ENCODE measurements around the gene SNX25.

GRCh38 chr4:185304541-185304940 is 95.1 kb downstream of the SNX25 start:
- TF ChIP-seq RARB (CRISPR knock-in tag; IDR thresholded peaks at IDR 0.05), result no peak
- TF ChIP-seq CSDC2 (CRISPR knock-in tag; IDR thresholded peaks at IDR 0.05), result no peak
